ENCODE data around the gene GSTO1. TPM values are rescaled to one million over a fixed set of nuclear protein-coding genes. Genes with fewer than 3 reads are reported as not detected.

The GSTO1 gene
- total RNA-seq, 4 donors from 2014 or later = 63.9 to 116 (median 97.6) TPM

DNA sequence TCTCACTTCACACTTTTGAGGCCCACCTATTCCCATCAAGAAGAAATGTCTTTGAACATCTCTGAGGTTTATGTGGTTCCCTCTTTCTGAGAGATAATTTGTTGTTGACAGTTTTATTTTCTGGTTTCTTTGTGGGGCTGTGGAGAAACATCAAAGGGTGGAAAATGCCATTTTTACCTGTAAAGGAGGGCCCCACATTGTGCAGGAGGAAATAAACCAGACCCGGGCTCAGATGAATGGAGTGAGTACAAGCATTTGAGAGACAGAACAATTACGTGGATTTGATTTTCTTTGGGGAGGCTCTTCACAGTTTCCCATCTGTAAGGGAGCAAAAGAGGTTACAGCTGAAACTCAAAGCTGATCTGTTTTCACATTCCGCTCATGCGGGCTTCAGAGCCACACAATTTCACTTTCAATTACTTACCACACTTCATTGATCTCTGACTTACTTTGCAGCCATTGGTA is 53.8 kb downstream of the GSTO1 start:
- ATAC-seq (ENCODE audit: low FRiP score) (no peak), DNase-seq (ENCODE audit: low spot score) (peak; percentile 7)
- TF ChIP-seq, protein P1, sequence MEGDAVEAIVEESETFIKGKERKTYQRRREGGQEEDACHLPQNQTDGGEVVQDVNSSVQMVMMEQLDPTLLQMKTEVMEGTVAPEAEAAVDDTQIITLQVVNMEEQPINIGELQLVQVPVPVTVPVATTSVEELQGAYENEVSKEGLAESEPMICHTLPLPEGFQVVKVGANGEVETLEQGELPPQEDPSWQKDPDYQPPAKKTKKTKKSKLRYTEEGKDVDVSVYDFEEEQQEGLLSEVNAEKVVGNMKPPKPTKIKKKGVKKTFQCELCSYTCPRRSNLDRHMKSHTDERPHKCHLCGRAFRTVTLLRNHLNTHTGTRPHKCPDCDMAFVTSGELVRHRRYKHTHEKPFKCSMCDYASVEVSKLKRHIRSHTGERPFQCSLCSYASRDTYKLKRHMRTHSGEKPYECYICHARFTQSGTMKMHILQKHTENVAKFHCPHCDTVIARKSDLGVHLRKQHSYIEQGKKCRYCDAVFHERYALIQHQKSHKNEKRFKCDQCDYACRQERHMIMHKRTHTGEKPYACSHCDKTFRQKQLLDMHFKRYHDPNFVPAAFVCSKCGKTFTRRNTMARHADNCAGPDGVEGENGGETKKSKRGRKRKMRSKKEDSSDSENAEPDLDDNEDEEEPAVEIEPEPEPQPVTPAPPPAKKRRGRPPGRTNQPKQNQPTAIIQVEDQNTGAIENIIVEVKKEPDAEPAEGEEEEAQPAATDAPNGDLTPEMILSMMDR (IDR thresholded peaks at IDR 0.05) = no peak

DNA sequence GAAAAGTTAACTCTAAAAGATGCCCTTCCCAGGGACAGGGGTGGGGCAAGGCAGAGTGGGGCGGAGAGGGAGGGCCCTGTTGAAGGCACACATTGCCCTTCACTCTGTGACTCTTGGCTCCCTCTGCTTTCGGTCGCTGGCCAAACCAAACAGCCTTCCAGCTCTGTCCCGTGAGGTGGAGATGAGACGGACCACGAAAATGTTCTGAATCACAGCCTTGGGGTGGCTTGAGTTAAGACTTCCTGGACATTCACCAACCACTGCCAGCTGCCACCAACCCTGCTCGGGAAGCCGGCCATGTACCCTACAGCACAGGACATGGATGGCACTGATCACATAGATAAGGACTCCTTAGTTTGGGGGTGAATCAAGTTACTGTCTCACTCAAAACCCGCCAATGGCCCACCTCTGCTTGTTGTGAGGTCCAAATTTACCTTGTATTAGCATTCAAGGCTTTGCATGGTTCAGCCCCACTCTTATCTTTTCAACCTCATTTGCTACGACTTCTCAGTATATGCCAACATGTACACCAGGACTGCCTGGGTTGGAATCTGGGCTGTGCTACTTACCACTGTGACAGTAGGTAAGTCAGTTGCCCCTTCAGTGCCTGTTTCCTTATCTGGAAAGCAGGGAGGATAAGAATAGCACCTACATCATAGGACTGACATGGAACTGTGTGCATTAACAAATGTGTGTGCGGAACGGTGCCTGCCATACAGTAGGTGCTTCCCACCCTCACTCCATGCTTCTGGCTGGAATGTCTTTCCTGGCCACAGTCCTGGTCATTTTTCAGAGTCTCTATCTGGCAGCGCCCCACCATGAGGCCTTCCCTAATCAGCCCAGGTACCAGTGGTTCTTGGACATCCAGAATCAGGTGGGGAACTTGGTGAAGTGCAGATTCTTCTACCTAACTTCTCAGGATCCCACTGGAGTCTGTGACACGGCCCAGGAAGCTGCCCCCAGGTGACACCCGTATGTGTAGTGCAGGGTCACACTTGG is 55.6 kb downstream of the GSTO1 start:
- TF ChIP-seq, protein P1 (IDR thresholded peaks at IDR 0.05) = no peak
- ATAC-seq (ENCODE audit: low FRiP score) (no peak), DNase-seq (ENCODE audit: low spot score) (peak; percentile 25)

DNA sequence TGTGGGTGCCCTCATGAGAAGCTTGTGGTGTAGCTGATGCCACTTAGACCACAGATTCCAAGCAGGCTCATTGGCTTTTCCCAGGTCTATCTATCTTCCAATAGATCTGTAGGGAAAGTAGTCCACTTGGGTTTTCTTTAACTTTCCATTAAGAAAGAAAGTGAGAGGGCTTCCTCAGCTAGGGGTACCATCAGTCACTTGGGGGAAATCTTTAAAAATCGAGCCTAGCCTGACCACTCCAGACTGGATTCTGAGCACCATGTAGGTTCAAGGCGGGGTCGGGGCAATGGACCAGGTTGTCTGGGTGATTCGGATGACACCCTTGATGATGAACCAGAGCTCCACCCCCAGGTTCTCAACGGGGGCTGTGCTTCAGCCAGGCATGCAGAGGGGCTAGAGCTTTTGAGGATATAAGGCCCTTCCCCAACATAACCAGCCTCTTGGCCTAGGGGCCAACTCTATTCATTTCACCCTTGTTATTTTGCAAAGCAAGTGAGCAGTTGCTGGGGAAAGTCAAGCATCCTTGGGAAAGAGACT is 56.6 kb downstream of the GSTO1 start:
- no peak for DNase-seq (ENCODE audit: low spot score)
- TF ChIP-seq, protein P1 (IDR thresholded peaks at IDR 0.05) = no peak
- no peak for ATAC-seq (ENCODE audit: low FRiP score)

DNA sequence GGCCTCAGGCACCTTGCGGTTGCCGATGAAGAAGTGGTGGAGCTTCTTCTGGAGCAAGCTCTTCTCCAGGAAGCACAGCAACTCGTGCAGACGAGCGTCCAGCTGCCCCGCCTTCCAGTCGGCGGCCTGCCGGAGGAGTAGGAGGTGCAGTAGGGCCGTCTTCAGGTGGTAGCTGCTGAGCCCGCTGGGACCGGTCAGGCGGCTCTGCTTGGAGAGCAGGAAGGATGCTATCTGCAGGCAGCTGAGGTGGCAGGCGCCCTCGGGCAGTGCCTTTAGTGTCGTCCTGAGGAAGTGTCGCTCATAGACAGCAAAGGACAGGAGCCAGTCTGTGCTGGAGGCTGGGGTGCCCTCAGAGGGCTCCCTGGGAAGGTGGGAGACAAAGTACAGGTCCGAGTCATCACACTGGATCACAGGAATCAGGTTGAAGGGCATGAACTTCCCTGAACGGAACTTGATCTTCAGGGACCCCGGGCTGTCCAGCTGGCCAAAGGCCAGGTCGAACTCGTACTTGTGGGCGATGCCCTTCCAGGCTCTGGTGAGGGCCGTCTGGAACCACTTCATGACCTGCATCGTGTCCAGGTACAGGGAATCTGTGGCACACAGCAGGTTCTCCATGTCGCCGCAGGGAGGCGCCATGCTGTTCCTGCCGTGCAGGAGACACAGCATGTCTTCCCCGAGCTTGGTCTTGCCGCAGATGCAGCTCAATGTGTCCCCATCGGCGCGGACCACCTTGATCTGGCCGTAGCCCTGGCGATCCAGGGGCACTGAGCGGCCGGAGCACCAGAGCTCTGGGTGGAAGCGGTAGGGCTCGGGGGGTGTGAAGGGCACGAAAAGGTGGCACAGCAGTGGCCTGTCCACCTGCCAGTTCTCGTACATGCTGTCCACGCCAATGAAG is 60.1 kb downstream of the GSTO1 start:
- ATAC-seq (ENCODE audit: low FRiP score) = no peak
- TF ChIP-seq, protein P1 (IDR thresholded peaks at IDR 0.05) = no peak
- no peak for DNase-seq (ENCODE audit: low spot score)

DNA sequence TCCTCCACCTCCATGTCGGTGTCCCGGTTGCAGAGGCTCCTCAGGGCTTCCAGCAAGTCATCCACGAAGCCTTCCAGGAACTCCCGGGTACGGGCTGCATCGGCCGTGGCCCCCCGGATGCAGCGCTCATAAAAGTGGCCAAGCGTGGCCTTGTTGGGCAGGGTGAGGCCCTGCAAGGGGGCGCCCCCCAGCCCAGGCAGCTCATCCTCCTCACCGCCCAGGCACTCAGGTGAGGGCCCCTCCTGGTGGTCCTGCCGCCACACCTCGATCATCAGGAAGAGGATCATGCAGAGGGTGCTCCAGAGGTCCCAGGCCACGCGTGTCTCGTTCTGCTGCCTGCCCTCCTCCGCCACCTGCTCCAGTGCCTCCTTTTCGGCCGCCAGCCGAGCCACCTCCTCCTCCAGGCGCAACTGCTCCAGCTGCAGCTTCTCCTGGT is 60.8 kb downstream of the GSTO1 start:
- no peak for DNase-seq (ENCODE audit: low spot score)
- no peak for ATAC-seq (ENCODE audit: low FRiP score)
- TF ChIP-seq, protein P1 (IDR thresholded peaks at IDR 0.05) = no peak

DNA sequence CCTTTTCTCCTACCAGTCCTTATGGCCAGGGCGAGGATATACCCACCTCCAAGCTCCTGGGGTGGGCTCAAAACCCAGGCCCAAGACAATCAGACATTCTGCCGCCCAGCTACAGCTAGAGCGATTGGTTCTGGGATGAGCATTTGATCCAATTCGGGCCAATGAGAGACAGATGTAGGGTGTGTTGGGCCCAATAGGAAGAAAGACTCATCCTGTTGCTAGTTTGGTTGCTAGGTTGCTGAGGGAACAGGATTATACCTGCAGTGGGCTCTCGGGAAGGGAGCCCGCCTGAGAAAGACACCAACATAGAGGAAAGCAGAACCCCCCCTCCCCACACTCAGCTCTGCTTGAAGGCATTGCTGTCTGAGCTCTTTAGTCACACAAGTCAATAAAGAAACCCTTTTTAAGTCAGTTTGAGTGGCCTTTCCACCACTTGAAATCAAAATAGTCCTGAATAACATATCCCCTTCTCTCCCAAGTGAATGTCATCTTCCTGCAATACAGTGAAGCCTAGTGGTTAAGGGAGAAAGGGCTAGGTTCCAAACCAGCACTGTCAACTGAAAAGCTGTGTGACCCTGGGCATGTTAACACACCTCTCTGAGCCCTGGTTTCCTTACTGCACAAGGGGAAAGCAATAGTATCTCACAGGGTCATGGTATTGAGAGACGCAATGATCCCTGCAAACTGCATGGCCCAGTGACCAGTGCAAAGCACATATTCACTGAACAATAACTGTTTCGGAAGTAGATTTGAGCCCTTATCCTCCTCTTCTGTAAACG is 61.8 kb downstream of the GSTO1 start:
- no peak for DNase-seq (ENCODE audit: low spot score)
- TF ChIP-seq, protein P1 (IDR thresholded peaks at IDR 0.05) = no peak
- no peak for ATAC-seq (ENCODE audit: low FRiP score)

Data from omental fat pad (tissue), 4 donors.